ENCODE measurements around the gene TRPM2. TPM values are rescaled to one million over a fixed set of nuclear protein-coding genes. Genes with fewer than 3 reads are reported as not detected.
A peak's percentile ranks its signal among the peaks of the same experiment; 100 is the strongest.

Gene TRPM2
- polyA plus RNA-seq, 3 donors from 2014 or later, result 3.0 to 11.1 (median 4.4) TPM

DNA sequence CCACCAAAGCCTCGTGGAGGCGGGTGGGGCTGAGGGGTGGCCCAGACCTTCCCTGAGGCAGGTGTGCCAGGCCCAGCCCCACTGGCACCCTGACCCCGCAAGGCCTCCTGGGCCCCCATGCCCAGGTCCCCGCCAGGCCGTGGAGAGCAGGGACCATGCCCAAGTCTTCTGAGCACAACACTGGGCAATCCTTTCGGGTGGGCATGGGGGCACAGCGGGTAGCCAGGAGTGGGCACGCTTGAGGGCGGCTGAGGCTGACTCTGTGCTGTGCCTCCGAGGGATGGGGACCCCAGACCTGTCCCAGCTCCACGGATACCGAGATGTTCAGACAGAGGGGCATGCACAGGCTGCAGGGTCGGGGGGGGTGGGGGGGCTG lies 27.2 kb upstream of the TRPM2 start:
- no peaks in the 10 kb centered on the region for H3K36me3 Mint-ChIP-seq
- no peak for DNase-seq
- no peak overlapping the region for H3K27ac Mint-ChIP-seq
- H3K4me3 Mint-ChIP-seq, result no peak overlapping the region
- H3K27me3 Mint-ChIP-seq (ENCODE audit: low read depth in 3 of 3), result peaks cover 0 to 5% (median 0%) of the 10 kb centered on the region in 3 donors
- H3K4me1 Mint-ChIP-seq, result no peaks in the 10 kb centered on the region
- no peaks in the 10 kb centered on the region for H3K9me3 Mint-ChIP-seq

DNA sequence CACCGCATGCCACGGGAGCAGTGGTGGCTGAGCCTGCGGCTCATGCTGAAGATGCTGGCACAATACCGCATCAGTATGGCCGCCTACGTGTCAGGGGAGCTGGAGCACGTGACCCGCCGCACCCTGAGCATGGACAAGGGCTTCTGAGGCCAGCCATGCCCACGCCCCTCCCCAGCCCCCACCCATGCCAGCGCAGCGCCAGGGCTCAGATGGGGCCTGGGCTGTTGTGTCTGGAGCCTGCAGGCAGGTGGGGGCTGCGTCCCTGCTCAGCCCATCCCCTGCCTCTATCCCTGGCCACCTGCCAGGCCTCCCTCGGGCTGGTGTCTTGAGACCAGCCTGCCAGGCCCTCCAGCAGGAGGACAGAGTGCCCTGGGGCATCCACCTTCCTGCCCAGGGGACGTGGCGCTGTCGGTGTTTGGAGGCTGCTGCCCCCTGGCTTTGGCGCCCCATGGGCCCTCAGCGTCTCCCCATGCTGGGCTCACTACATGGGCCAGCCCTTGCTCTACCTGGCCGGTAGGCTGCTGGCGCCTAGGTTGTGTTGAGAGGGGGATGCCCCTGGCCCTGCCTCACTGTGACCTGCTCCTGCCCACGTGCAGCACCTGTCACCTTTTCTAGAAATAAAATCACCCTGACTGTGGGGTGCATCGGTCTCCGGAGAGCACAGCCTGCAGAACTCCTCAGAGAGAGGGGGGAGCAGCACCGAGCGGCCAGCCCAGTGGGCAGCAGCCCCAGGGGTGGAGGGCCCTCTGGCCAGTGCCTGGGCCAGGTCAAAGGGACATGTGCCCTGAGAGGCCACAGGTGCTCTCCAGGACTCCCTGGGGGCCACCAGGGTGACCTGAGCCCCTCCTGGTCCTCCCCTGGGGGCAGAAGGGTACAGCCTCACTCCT lies 26.5 kb upstream of the TRPM2 start:
- peaks cover 0 to 5% (median 0%) of the 10 kb centered on the region in 3 donors for H3K27me3 Mint-ChIP-seq (ENCODE audit: low read depth in 3 of 3)
- no peaks in the 10 kb centered on the region for H3K9me3 Mint-ChIP-seq
- no peak overlapping the region for H3K27ac Mint-ChIP-seq
- H3K4me1 Mint-ChIP-seq, result no peaks in the 10 kb centered on the region
- DNase-seq, result no peak
- H3K36me3 Mint-ChIP-seq, result no peaks in the 10 kb centered on the region
- H3K4me3 Mint-ChIP-seq, result no peak overlapping the region

DNA sequence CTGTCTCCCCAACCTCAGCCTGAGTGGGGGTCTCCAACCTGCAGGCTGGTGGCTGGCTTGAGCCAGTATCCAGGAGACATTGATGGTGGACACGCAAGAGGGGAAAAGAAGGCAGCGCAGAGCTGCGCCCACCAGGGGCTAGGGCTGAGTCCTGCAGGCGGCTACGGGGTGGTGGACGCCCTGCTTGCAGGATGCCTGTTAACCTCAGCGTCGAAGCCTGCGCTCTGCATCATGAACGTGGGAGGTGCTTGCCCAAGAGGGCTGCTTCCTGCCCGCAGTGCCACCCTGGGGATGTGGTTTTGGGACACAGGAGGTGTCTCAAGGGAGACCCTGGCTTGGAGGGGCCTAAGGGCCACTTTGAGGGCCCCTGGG lies 25.8 kb upstream of the TRPM2 start:
- Mint-ChIP-seq H3K4me1 (no peaks in the 10 kb centered on the region), H3K27ac (no peak overlapping the region), H3K27me3 (ENCODE audit: low read depth in 3 of 3) (peaks cover 0 to 5% (median 0%) of the 10 kb centered on the region in 3 donors), H3K36me3 (no peaks in the 10 kb centered on the region), H3K4me3 (no peak overlapping the region), H3K9me3 (no peaks in the 10 kb centered on the region)
- no peak for DNase-seq

DNA sequence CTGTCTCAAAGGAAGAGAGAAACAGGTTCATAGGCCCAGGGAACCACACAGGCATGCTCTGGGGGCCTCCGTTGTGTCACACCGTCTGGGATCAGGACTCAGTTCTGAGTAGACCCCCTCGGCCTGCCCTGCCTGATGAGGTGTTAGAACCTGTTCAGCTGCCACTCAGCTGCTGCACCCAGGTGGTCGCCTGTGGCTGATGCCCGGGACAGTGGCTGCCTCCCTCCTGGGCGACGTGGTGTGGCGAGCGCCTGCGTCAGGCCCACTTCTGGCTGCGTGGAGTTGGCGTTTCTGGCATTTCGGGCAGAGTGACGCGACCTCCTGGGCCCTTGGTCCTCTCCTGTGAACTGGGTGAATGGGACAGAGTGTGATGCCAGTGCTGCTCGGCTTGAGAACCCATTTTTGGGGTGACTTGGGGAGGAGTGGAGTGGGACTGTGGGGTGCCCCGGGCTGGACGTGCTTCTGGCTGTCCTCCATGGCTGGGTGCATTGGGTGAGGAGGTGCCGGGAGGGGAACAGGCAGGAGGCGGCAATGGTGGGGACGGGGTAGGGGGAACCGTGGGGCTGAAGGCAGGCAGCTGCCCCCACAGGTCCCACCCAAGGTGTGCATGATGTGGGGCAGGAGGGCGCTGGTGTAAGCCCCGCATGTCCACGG lies 25.1 kb upstream of the TRPM2 start:
- Mint-ChIP-seq H3K27ac (peak overlapping the region in 1 of 6 donors; percentile 3), H3K4me1 (no peaks in the 10 kb centered on the region), H3K27me3 (ENCODE audit: low read depth in 3 of 3) (peaks cover 0 to 5% (median 0%) of the 10 kb centered on the region in 3 donors), H3K9me3 (no peaks in the 10 kb centered on the region), H3K4me3 (no peak overlapping the region), H3K36me3 (no peaks in the 10 kb centered on the region)
- DNase-seq, result no peak

DNA sequence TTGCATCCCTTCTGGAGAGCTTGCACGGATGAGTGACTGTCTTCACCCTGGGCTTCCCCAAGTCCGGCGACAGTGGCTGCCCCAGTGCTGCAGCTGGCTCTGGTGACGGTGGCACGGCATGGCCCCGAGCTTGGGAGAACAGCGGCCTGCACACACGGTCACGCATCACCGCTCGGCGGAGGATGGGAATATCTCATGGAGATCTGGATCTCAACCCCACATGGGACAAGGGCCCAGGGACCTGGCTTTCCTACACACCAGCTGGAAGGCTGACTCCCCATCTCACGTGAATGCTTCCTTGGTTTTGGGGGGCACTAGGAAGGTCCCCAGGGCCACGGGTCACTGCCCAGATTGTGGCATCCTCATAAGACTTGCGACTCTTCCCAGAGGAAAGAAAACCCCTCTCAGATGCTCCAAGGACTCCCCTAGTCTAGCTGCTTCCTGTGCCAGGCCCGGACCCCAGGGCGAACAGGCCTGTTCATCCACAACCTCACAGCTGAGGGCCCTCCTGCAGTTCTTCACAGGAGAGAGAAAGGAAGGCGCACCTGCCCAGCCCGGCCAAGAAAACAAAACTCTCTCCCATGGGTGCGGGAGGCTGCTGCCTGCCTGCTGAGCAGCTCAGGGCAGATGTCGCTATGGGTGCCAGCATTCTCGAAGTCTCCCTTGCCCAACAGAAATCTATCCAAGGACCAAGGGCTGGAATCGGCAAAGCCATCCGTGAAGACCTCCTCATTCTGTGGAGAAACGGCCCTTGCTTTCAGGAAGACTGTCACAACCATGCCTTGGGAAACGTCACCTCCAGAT lies 24.1 kb upstream of the TRPM2 start:
- Mint-ChIP-seq H3K4me3 (no peak overlapping the region), H3K9me3 (no peaks in the 10 kb centered on the region), H3K27ac (no peak overlapping the region), H3K27me3 (ENCODE audit: low read depth in 3 of 3) (peaks cover 0 to 5% (median 0%) of the 10 kb centered on the region in 3 donors), H3K4me1 (no peaks in the 10 kb centered on the region), H3K36me3 (no peaks in the 10 kb centered on the region)
- no peak for DNase-seq

DNA sequence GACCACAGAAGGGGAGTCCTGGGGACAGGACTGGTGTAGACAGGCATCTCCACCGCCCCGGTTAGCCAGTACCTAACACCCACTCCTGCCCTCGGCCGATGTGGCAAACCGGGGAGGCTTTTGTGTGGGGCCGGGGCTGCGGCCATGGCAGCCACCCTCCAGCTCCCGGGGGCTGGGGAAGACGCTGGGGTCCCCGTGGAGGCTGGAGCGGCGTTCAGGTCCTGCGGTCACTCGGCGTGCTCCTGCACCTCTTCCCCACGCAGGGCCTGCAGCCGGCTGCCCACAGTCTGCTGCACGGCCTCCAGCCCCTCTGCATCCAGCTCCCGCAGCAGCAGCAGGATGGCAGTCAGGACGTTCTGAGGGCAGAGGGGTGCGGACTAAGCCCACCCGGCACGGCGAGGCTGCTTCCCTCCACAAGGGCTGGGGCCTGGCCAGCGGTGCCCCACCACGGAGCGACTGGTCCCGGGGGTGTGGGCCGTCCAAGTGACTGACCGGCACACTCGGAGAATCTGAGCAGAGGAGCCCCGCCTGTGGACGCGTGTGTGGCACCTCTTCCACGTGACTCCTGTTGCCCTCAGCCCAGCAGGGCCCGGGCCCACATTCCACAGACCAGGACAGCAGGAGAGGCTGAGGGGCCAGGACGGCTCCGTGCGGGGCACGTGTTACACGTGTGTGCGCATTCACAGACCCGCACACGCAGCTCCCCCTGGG lies 23.3 kb upstream of the TRPM2 start:
- Mint-ChIP-seq H3K4me3 (no peak overlapping the region), H3K36me3 (no peaks in the 10 kb centered on the region), H3K27ac (no peak overlapping the region), H3K9me3 (no peaks in the 10 kb centered on the region), H3K27me3 (ENCODE audit: low read depth in 3 of 3) (peaks cover 0 to 5% (median 0%) of the 10 kb centered on the region in 3 donors), H3K4me1 (no peaks in the 10 kb centered on the region)
- no peak for DNase-seq

DNA sequence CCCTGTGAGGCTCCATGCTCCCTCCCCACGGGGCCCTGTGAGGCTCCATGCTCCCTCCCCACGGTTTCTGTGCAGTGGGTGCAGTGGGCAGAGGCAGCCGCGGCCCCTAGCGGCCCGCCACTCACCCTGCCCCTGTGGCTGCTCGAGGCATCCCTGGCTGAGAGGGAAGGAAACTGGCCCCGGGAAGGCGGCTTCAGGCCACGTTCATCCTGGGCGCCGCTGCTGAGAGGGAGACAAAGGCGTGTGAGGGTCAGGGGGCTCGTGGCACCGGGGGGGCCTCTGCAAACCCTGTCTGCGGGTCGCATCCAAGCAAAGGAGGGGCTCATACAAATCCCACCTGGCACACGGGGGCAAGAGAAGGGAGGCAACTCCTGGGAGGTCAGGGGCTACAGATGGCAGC lies 22.7 kb upstream of the TRPM2 start:
- Mint-ChIP-seq H3K36me3 (no peaks in the 10 kb centered on the region), H3K9me3 (no peaks in the 10 kb centered on the region), H3K27me3 (ENCODE audit: low read depth in 3 of 3) (peaks cover 0 to 5% (median 1%) of the 10 kb centered on the region in 3 donors), H3K4me3 (no peak overlapping the region), H3K27ac (no peak overlapping the region), H3K4me1 (no peaks in the 10 kb centered on the region)
- no peak for DNase-seq

DNA sequence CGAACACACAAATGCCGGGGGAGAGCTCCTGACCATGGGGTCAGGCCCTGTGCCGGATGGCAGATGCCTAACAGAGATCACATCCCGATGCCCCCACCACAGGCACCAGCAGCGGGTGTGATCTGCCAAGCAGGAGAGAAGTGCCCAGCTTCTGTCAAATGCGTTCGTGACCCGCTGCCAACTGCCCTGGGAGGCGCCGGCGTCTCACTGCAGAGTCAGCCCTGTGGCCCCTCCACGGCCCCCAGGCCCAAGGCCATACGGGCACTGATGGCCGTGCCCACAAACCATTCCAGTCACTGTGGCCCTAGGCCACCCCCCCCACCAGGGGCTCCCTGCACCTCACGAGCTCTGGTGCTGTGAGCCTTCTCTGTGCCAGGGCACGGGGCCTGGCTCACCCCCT lies 22.2 kb upstream of the TRPM2 start:
- no peak for DNase-seq
- H3K36me3 Mint-ChIP-seq, result no peaks in the 10 kb centered on the region
- H3K9me3 Mint-ChIP-seq, result no peaks in the 10 kb centered on the region
- no peaks in the 10 kb centered on the region for H3K4me1 Mint-ChIP-seq
- no peak overlapping the region for H3K4me3 Mint-ChIP-seq
- H3K27ac Mint-ChIP-seq, result no peak overlapping the region
- H3K27me3 Mint-ChIP-seq (ENCODE audit: low read depth in 3 of 3), result peaks cover 0 to 5% (median 1%) of the 10 kb centered on the region in 3 donors

DNA sequence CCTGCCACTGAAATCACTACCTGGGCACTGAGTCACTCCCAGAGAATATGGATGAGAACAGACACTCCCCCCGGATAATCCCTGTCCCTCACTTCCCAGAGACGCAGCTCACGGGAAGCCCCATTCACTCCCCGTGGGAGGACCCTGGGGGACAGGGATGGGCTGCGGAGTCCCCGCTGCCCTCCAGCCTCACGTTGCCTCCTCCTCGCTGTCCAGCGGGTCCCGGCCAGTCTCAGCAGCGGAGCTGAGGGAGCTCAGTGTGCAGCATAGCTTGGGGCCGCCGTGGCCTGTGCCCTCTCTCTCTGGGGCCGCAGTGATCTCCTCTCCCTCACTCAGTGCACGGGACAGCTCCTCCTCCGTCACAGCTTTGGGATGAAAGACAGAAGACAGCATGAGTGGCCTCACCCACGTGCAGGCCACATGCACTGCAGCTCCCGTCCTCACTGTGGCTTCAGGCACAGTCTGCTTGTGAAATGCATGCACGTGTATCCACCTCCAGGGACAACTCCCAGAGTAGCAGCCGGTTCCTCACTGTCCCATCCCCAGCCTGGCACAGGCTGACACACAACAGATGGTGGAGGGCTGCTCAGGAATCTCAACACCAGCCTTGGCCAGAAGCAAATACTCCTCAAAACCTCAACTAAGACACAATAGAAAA lies 21.6 kb upstream of the TRPM2 start:
- DNase-seq, result no peak
- no peaks in the 10 kb centered on the region for H3K4me1 Mint-ChIP-seq
- no peak overlapping the region for H3K4me3 Mint-ChIP-seq
- H3K36me3 Mint-ChIP-seq, result peaks cover 0 to 5% (median 0%) of the 10 kb centered on the region in 3 donors
- peaks cover 0 to 5% (median 1%) of the 10 kb centered on the region in 3 donors for H3K27me3 Mint-ChIP-seq (ENCODE audit: low read depth in 3 of 3)
- H3K9me3 Mint-ChIP-seq, result no peaks in the 10 kb centered on the region
- H3K27ac Mint-ChIP-seq, result no peak overlapping the region

DNA sequence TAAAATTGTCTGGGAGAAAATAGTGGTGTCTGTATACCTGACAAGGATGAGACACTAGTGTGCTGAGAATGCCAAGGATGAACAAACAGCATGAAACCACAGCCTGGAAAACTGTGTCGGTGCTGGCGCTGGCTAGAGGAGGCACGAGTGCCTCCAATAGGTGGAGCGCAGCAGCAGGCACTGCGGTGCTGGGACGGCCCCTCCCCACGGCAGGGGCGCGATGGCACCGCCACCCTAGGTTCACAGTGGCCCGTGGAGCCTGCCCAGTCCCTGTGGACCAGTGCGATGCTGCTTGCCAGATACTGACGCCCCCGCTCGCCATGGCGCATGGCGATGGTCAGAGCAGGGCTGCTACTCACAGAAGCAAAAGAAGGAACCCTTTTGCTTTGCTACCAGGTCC lies 21.0 kb upstream of the TRPM2 start:
- Mint-ChIP-seq H3K27ac (no peak overlapping the region), H3K4me3 (no peak overlapping the region)

DNA sequence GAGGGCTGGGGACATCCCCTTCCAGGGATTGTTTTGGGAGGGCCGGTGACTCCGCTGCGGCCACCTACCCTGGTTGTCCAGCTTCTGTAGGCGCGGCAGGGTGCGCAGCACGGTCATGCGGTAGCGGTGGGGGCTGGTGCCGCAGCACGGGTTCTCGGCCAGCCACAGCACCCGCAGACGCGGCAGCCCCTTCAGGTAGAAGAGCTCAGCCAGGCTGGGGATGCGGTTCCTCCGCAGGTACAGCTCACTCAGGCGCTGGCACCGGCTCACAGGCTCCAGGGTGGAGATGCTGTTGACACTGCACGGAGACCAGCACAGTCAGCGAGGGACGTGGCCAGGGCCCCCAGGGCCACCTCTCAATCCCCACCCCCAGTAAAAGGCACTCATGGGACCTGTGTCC lies 20.5 kb upstream of the TRPM2 start:
- Mint-ChIP-seq H3K27me3 (ENCODE audit: low read depth in 3 of 3) (peaks cover 5 to 7% (median 6%) of the 10 kb centered on the region in 3 donors), H3K4me3 (no peak overlapping the region), H3K36me3 (peaks cover 0 to 10% (median 0%) of the 10 kb centered on the region in 3 donors), H3K4me1 (peaks cover 6 to 8% of the 10 kb centered on the region in 2 donors), H3K9me3 (no peaks in the 10 kb centered on the region), H3K27ac (no peak overlapping the region)
- no peak for DNase-seq

More for the DNA sequence above, 21.0 kb upstream of the TRPM2 start:
- peaks cover 0 to 5% (median 1%) of the 10 kb centered on the region in 3 donors for H3K27me3 Mint-ChIP-seq (ENCODE audit: low read depth in 3 of 3)
- H3K4me1 Mint-ChIP-seq, result peaks cover 0 to 2% of the 10 kb centered on the region in 2 donors
- no peaks in the 10 kb centered on the region for H3K9me3 Mint-ChIP-seq
- H3K36me3 Mint-ChIP-seq, result peaks cover 0 to 9% (median 0%) of the 10 kb centered on the region in 3 donors
- DNase-seq, result no peak

DNA sequence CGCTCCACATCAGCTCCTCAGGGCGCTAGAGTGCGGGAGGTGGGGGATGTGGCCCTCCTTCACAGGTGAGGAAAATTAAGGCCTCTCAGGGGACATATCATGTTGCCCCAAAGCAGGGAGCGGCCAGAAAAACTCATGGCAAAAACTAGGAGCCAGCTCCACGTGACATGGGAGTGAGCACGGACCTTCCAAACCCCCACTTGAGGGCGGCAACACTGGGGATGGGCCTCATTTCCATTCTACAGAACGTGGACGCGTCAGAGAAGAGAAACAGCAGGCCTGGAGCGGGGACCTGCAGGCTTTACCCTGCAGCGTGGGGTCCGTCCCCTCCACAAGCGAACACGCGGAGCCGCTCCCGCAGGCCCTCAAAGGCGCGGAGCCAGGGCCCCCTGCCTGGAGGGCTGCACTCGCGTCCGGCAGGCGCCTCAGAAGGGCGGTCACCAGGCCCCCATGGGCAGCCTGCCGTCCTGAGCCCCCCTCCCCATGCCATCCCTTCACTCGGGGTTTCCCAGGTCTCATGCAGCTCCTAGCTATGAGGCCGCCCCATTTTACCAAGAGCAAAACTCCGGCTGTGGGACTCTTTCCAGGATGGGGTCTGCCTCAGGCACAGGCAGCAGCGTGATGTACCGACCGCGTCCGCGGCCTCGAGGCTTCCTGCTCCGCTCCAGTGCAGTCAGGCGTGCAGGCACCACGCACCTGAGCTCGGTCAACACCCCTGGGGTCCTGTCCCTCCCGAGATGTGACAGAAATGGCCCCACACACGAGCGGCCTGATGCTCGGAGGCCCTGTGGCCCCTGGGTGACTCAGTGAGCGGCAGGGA lies 19.7 kb upstream of the TRPM2 start:
- H3K4me1 Mint-ChIP-seq, result peaks cover 6 to 12% of the 10 kb centered on the region in 2 donors
- H3K27me3 Mint-ChIP-seq (ENCODE audit: low read depth in 3 of 3), result peaks cover 6 to 12% (median 8%) of the 10 kb centered on the region in 3 donors

More for the DNA sequence above, 19.7 kb upstream of the TRPM2 start:
- Mint-ChIP-seq H3K4me3 (no peak overlapping the region), H3K27ac (no peak overlapping the region), H3K36me3 (peaks cover 0 to 10% (median 0%) of the 10 kb centered on the region in 3 donors), H3K9me3 (no peaks in the 10 kb centered on the region)
- DNase-seq, result no peak
